Omental fat pad (tissue), 4 donors: ENCODE results near the gene NME4. TPM values are rescaled to one million over a fixed set of nuclear protein-coding genes. Genes with fewer than 3 reads are reported as not detected.
A peak's percentile ranks its signal among the peaks of the same experiment; 100 is the strongest.
"Not testable (repeated sequence)": the region's sequence is repeated elsewhere in the genome, so short reads cannot be mapped to it uniquely, and the experiment has no call there.

ENCODE experiments used
- ATAC-seq: fragments of 150-250 bp; one replicate; pipeline ENCODE4 v1.9.1; 2016; ENCODE audit warnings: mild to moderate bottlenecking, moderate library complexity; ENCODE audit not compliant: low FRiP score
- DNase-seq: peaks from one replicate; pipeline ENCODE4 v3.0.0-alpha.2; 2019; ENCODE audit warnings: low spot score
- CTCF ChIP-seq, 3 donors: fragments of 450-650 bp; IDR thresholded peaks; one replicate each; pipeline ENCODE4 v1.5.1; 2016 to 2017; ENCODE audit warnings: antibody characterized with exemption in 3 of 3, mild to moderate bottlenecking in 3 of 3, moderate library complexity in 2 of 3
- total RNA-seq, 4 donors: library from RNA; depleted of rRNA; stranded (reverse); fragments of >200 nt; gene quantifications; one replicate each; pipeline ENCODE4 v1.1.0, GENCODE V29; 2016

The NME4 gene
- total RNA-seq, 4 donors from 2014 or later: 49.5 to 115 (median 79.3) TPM

GRCh38 chr16:360698-361336 lies 36.2 kb upstream of the NME4 start:
- no peak for TF ChIP-seq CTCF (IDR thresholded peaks at IDR 0.05)
- DNase-seq: no peak
- ATAC-seq: no peak

GRCh38 chr16:361341-361871 lies 35.6 kb upstream of the NME4 start:
- DNase-seq: no peak
- no peak for ATAC-seq
- no peak for TF ChIP-seq CTCF (IDR thresholded peaks at IDR 0.05)

- DNase-seq (no peak), ATAC-seq (peak; percentile 80)
- TF ChIP-seq CTCF (IDR thresholded peaks at IDR 0.05): no peak
Observed at GRCh38 chr16:361872-362701, 34.9 kb upstream of the NME4 start.

GRCh38 chr16:362702-362999 lies 34.3 kb upstream of the NME4 start:
- DNase-seq, ATAC-seq: not testable (repeated sequence)

- TF ChIP-seq CTCF (IDR thresholded peaks at IDR 0.05): no peak
- DNase-seq: no peak
Observed at GRCh38 chr16:363110-363765, 33.8 kb upstream of the NME4 start.

GRCh38 chr16:363766-364490 lies 33.1 kb upstream of the NME4 start:
- TF ChIP-seq CTCF (IDR thresholded peaks at IDR 0.05): no peak
- no peak for DNase-seq
- no peak for ATAC-seq

More at GRCh38 chr16:363110-363765, 33.8 kb upstream of the NME4 start:
- no peak for ATAC-seq
